NCI-H82 treated with DMSO at 0.1 percent for 48 hours (cell line): Measurements from ENCODE around the gene ST6GAL1.

ENCODE experiments used
- DNase-seq: peaks from one replicate; lab custom pipeline; 2025; ENCODE audit not compliant: unreplicated experiment; lab: John Stamatoyannopoulos, UW

Gene ST6GAL1

GRCh38 chr3:187072102-187072501 is 141.8 kb downstream of the ST6GAL1 start:
- DNase-seq, result no peak

GRCh38 chr3:187072511-187072910 is 142.2 kb downstream of the ST6GAL1 start:
- no peak for DNase-seq

- no peak for DNase-seq
Measured at GRCh38 chr3:187073581-187074098, 143.3 kb downstream of the ST6GAL1 start.

- no peak for DNase-seq
Measured at GRCh38 chr3:187074846-187075245, 144.5 kb downstream of the ST6GAL1 start.

GRCh38 chr3:187076297-187076696 is 146.0 kb downstream of the ST6GAL1 start:
- no peak for DNase-seq

- DNase-seq, result no peak
Measured at GRCh38 chr3:187077085-187077484, 146.8 kb downstream of the ST6GAL1 start.

GRCh38 chr3:187077537-187077936 is 147.2 kb downstream of the ST6GAL1 start:
- no peak for DNase-seq

GRCh38 chr3:187079090-187080022 is 149.0 kb downstream of the ST6GAL1 start:
- no peak for DNase-seq

GRCh38 chr3:187080799-187081450 is 150.6 kb downstream of the ST6GAL1 start:
- DNase-seq, result no peak

GRCh38 chr3:187082758-187083375 is 152.5 kb downstream of the ST6GAL1 start:
- DNase-seq, result no peak

- DNase-seq, result no peak
Measured at GRCh38 chr3:187084126-187084525, 153.8 kb downstream of the ST6GAL1 start.

- no peak for DNase-seq
Measured at GRCh38 chr3:187084580-187084979, 154.3 kb downstream of the ST6GAL1 start.

- DNase-seq, result no peak
Measured at GRCh38 chr3:187085021-187085666, 154.8 kb downstream of the ST6GAL1 start.

GRCh38 chr3:187085933-187086332 is 155.6 kb downstream of the ST6GAL1 start:
- DNase-seq, result no peak

GRCh38 chr3:187086831-187087230 is 156.5 kb downstream of the ST6GAL1 start:
- no peak for DNase-seq

- DNase-seq, result no peak
Measured at GRCh38 chr3:187088701-187089100, 158.4 kb downstream of the ST6GAL1 start.

GRCh38 chr3:187093320-187093719 is 163.0 kb downstream of the ST6GAL1 start:
- no peak for DNase-seq

GRCh38 chr3:187098923-187099512 is 168.7 kb downstream of the ST6GAL1 start:
- DNase-seq, result no peak

GRCh38 chr3:187101184-187102072 is 171.1 kb downstream of the ST6GAL1 start:
- DNase-seq, result no peak
